HEK293T (cell line): ENCODE results near the gene MAMDC2.

Experiments used
- CTCF ChIA-PET: fragments of 350-600 bp; formaldehyde crosslinking; extraction: SDS; loops from one replicate; lab custom pipeline; 2021; ENCODE audit warnings: antibody characterized with exemption, inconsistent platforms; lab: Yijun Ruan, JAX
- POLR2A ChIA-PET: fragments of 350-600 bp; formaldehyde crosslinking; extraction: SDS; loops from one replicate; lab custom pipeline; 2020; ENCODE audit warnings: antibody characterized with exemption, inconsistent platforms; lab: Yijun Ruan, JAX
- DNase-seq: peaks from one replicate; pipeline ENCODE4 v3.0.0; 2012; ENCODE audit warnings: mixed read lengths; ENCODE audit errors: extremely low spot score
- ARNT ChIP-seq: fragments of 450-650 bp; IDR thresholded peaks from 2 replicates; pipeline ENCODE4 v1.6.1; 2017; ENCODE audit warnings: mild to moderate bottlenecking
- BHLHE40 ChIP-seq: fragments of 450-650 bp; IDR thresholded peaks from 2 replicates; pipeline ENCODE4 v1.6.1; 2016; ENCODE audit warnings: mild to moderate bottlenecking, moderate library complexity, borderline replicate concordance
- CTBP1 ChIP-seq: fragments of 450-650 bp; IDR thresholded peaks from 2 replicates; pipeline ENCODE4 v1.6.1; 2016; ENCODE audit warnings: borderline replicate concordance
- ELF4 ChIP-seq: fragments of 450-650 bp; IDR thresholded peaks from 2 replicates; pipeline ENCODE4 v1.6.1; 2017; ENCODE audit warnings: antibody characterized with exemption
- FOXA1 ChIP-seq: fragments of 450-650 bp; IDR thresholded peaks from 2 replicates; pipeline ENCODE4 v1.6.1; 2016; ENCODE audit warnings: mild to moderate bottlenecking
- FOXK2 ChIP-seq: fragments of 450-650 bp; IDR thresholded peaks from 2 replicates; pipeline ENCODE4 v1.6.1; 2016; ENCODE audit warnings: mild to moderate bottlenecking
- FOXM1 ChIP-seq: fragments of 450-650 bp; IDR thresholded peaks from 2 replicates; pipeline ENCODE4 v1.6.1; 2017; ENCODE audit warnings: mild to moderate bottlenecking, borderline replicate concordance
- HDGF ChIP-seq: fragments of 450-650 bp; IDR thresholded peaks from 2 replicates; pipeline ENCODE4 v1.6.1; 2017; ENCODE audit warnings: antibody characterized with exemption, borderline replicate concordance
- L3MBTL2 ChIP-seq: fragments of 450-650 bp; conservative IDR thresholded peaks from 2 replicates; pipeline ENCODE4 v1.6.1; 2016; ENCODE audit warnings: mild to moderate bottlenecking
- LEF1 ChIP-seq: fragments of 450-650 bp; IDR thresholded peaks from 2 replicates; pipeline ENCODE4 v1.6.1; 2017; ENCODE audit warnings: mild to moderate bottlenecking, borderline replicate concordance
- NFRKB ChIP-seq: fragments of 450-650 bp; IDR thresholded peaks from 2 replicates; pipeline ENCODE4 v1.6.1; 2016; ENCODE audit warnings: mild to moderate bottlenecking, moderate library complexity
- SP1 ChIP-seq: fragments of 450-650 bp; IDR thresholded peaks from 2 replicates; pipeline ENCODE4 v1.6.1; 2017
- SUZ12 ChIP-seq: fragments of 450-650 bp; IDR thresholded peaks from 2 replicates; pipeline ENCODE4 v1.6.1; 2016; ENCODE audit warnings: mild to moderate bottlenecking
- TARDBP ChIP-seq: fragments of 450-650 bp; IDR thresholded peaks from 2 replicates; pipeline ENCODE4 v1.6.1; 2016
- ZNF384 ChIP-seq: fragments of 450-650 bp; IDR thresholded peaks from 2 replicates; pipeline ENCODE4 v1.6.1; 2016
- TF ChIP-seq, protein P1 (sequence below): fragments of 450-650 bp; IDR thresholded peaks from 2 replicates; pipeline ENCODE4 v1.6.1; 2016

The MAMDC2 gene

DNA sequence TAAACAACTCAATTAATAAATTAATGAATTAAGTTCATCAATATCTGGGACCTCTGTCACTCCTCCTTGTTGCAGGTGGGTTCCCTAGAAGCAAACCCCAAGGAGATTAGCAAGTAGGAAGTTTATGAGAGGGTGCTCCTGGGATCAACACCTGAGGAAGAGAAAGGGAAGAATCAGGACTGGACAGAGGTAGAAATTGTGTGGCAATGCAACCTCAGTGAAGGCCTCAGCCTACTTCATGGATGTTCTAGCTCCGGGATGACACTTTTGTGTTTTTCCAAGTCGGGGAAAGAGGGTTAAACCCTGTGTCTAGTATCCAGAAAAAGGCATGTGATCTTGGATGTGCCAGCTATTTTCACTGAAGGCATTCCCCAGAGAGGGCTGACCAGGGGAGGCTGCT is 23.2 kb downstream of the MAMDC2 start:
- no peak for DNase-seq
- ChIA-PET CTCF (no interaction called here), POLR2A (no interaction called here)
- TF ChIP-seq NFRKB (no peak), HDGF (no peak), BHLHE40 (no peak), FOXA1 (no peak)

DNA sequence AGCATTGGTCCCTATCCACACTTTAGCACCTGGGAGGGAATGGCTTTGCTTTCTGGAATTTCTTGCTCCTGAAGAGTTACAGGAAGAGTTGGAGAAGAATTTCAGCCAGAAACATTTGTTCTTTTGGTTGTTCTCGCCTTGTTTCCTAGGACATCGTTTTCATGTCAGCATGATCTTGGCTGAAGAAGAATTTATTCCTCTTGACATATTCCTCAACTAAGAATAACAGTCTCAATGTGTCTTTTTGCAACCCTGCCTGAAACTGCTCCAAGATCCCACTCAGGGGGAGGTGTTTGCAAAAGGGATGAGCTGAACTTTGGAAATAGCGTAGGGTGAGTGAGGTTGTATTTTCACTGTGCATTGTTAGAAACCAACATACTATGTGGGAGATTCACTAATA is 26.1 kb downstream of the MAMDC2 start:
- no peak for TF ChIP-seq ELF4
- no peak for TF ChIP-seq HDGF
- no peak for TF ChIP-seq FOXA1
- TF ChIP-seq BHLHE40: no peak
- TF ChIP-seq ARNT: no peak
- no peak for TF ChIP-seq NFRKB
- no peak for TF ChIP-seq FOXM1
- TF ChIP-seq FOXK2: no peak
- TF ChIP-seq, protein P1, sequence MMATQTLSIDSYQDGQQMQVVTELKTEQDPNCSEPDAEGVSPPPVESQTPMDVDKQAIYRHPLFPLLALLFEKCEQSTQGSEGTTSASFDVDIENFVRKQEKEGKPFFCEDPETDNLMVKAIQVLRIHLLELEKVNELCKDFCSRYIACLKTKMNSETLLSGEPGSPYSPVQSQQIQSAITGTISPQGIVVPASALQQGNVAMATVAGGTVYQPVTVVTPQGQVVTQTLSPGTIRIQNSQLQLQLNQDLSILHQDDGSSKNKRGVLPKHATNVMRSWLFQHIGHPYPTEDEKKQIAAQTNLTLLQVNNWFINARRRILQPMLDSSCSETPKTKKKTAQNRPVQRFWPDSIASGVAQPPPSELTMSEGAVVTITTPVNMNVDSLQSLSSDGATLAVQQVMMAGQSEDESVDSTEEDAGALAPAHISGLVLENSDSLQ: no peak
- CTCF ChIA-PET: no interaction called here
- DNase-seq: no peak
- POLR2A ChIA-PET: no interaction called here

DNA sequence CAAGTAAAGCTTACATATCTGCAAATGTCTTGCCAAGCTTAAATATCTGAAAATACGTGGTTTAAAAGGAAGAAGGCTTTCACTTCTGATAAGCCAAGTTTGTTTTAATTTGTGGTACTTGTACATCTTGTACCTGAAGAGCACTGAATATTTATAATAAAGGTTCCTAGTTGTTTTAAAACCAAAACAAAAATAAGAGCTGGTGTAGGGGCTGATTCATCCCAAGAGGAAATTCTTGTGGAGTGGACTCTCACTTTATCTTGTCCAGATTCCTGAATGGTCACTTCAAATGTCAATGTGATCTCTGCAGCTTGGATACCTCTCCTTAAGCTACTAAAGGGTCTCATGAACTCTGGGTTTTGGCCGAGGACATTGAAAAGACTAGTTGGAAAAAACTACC is 29.5 kb downstream of the MAMDC2 start:
- no peak for DNase-seq
- TF ChIP-seq SUZ12 (no peak), FOXK2 (no peak), FOXA1 (no peak), ARNT (no peak), CTBP1 (no peak), L3MBTL2 (no peak), SP1 (no peak)
- TF ChIP-seq, protein P1: no peak
- CTCF ChIA-PET: no interaction called here
- POLR2A ChIA-PET: no interaction called here

DNA sequence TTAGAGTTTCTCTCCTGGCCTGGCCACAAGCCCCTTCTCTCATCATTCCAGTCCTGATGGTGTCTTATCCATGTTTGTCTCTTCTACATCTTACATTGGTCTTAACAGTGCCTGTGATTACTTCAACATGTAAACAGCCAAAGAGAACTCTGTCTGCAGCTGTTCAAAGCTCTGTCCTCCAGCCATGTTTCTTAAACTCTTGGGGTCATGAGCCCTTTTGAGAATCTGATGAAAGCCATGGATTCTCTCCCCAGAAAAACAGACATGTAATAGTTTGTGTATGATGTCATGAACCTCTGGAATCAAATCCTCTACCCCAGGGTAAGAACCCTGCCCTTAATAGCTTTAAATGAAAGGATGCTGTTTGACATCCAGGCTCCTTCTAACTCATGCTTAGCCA is 30.1 kb downstream of the MAMDC2 start:
- no peak for TF ChIP-seq ELF4
- TF ChIP-seq, protein P1: no peak
- TF ChIP-seq FOXM1: no peak
- TF ChIP-seq ARNT: no peak
- no peak for TF ChIP-seq SP1
- TF ChIP-seq ZNF384: no peak
- no peak for TF ChIP-seq HDGF
- no peak for TF ChIP-seq LEF1
- no peak for TF ChIP-seq TARDBP
- no peak for TF ChIP-seq NFRKB
- no peak for TF ChIP-seq SUZ12
- no peak for TF ChIP-seq L3MBTL2
- no peak for TF ChIP-seq CTBP1
- no peak for TF ChIP-seq FOXK2
- TF ChIP-seq FOXA1: no peak
- no peak for DNase-seq
- ChIA-PET CTCF (no interaction called here), POLR2A (no interaction called here)

DNA sequence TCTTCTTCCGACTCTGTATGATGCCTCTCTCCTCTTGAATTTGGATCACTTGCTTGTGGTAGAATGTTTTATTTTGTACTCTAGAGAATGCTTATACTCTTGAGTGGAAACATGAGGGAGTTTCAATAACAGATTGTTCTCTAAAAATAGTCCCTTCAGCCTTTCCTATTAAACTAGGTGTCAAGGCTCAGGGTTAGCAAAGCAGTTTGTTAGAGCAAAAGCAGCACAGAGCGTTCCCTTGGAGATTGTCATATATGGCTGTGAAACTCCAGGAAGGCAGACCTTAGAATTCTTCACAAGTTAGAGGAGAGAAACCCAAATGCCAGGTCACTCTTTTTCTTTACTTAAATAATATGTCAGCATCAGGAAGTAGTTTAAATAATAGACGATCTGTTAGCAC is 33.0 kb downstream of the MAMDC2 start:
- ChIA-PET POLR2A (no interaction called here), CTCF (no interaction called here)
- no peak for DNase-seq
- TF ChIP-seq CTBP1 (no peak), ZNF384 (no peak), ARNT (no peak)

DNA sequence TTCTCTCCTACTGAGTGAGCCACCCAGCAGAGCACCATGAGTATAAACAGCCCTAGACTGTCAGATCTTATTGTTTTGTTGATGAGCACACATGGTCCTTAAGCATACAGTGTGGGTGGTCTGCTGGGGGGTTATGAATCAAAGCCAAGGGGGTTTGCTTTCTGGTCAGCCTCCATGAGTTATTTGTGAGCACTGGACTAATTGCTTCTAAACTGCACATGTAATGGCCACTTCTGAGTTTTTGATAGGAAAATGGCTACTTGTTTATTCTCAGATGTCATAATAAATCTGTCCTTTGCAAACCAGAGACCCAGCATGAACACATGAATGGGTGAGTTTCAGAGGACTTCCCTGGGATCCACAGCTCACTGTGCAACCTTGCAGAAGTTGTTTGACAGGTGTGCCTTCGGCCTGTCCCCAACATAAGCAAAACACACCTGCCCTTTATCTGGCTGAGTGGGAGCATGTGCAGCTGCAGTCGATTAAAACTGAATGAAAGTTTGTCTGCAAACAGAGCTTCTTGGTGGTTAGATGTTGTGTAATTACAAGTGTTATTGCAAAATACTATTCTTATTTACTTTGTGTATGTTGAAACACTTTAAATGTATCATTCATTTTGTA is 35.9 kb downstream of the MAMDC2 start:
- TF ChIP-seq BHLHE40 (no peak), FOXA1 (no peak), LEF1 (no peak), ARNT (no peak), ELF4 (no peak), L3MBTL2 (no peak), SUZ12 (no peak), ZNF384 (no peak)
- POLR2A ChIA-PET: no interaction called here
- CTCF ChIA-PET: no interaction called here
- no peak for DNase-seq

DNA sequence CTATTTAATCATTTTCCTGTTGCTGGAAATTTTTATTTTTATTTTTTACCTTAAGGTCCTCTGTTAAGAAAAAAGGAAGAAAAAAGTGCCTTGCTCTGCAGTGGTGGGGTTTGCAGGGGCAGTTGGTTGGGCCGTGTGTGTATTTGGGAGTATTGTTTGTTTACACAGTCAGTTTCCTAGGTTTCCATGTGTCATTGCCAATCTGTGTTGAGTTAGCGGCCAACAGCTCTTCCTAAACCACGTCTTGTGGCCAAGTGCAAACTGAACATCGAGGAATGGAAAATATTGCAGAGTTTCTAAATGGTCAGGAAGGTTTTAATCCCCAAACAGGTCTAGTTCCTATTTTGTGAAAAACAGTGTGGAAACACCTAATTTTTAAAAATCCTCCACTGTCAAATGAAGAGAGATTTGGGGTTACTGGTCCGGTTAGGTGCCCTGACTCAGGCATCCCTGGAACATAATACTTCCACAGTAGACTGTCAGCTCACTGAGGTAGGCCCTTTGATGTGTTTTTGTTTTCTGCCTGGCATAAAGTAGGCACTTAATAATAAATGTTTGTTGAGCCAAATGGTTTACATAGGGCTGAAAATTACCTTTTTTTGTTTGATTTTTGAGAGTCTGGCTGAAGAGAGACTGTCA is 37.0 kb downstream of the MAMDC2 start:
- DNase-seq: no peak
- CTCF ChIA-PET: no interaction called here
- POLR2A ChIA-PET: no interaction called here
- TF ChIP-seq ARNT: no peak
- TF ChIP-seq ZNF384: no peak
- TF ChIP-seq FOXA1: no peak
- TF ChIP-seq SP1: no peak
- no peak for TF ChIP-seq SUZ12
- TF ChIP-seq TARDBP: no peak
- TF ChIP-seq NFRKB: no peak
- no peak for TF ChIP-seq L3MBTL2
- TF ChIP-seq FOXM1: no peak
- no peak for TF ChIP-seq FOXK2
- TF ChIP-seq ELF4: no peak
- no peak for TF ChIP-seq CTBP1
- TF ChIP-seq HDGF: no peak
